Bladder microvascular endothelial cell (primary cell): ENCODE data around the gene CDK5RAP3. TPM values are rescaled to one million over a fixed set of nuclear protein-coding genes. Genes with fewer than 3 reads are reported as not detected.

ENCODE experiments used
- total RNA-seq: library from RNA; depleted of rRNA; stranded (reverse); fragments of >200 nt; gene quantifications from 2 replicates; pipeline ENCODE4 v1.2.3, GENCODE V29; 2014

Gene CDK5RAP3
- total RNA-seq: 54.6 and 76.5 TPM in 2 replicates

GRCh38 chr17:47970725-47971499 is at the start of gene CDK5RAP3:
Gene CDK5RAP3 (plus strand): TSS chr17:47971113. CDS start chr17:47971147, 34 bp downstream.

GRCh38 chr17:47941246-47942095 is 29.4 kb upstream of the CDK5RAP3 start, which contains the start of gene PNPO:
Gene PNPO (plus strand): TSS chr17:47941571. CDS start chr17:47941676, 105 bp downstream.

GRCh38 chr17:47957591-47958490 is 13.1 kb upstream of the CDK5RAP3 start, which contains the start of gene PRR15L:
Gene PRR15L (minus strand): TSS chr17:47957883. CDS start chr17:47953234, 4,649 bp downstream.

Other genes starting within 250 kb of the CDK5RAP3 start
- under 0.01 TPM in 1 of 2 replicates, not detected in the other for gene TBX21, start 237.9 kb upstream of the CDK5RAP3 start, total RNA-seq
- gene OSBPL7, start 149.3 kb upstream of the CDK5RAP3 start, total RNA-seq: 5.7 and 11.5 TPM in 2 replicates
- gene MRPL10, start 139.6 kb upstream of the CDK5RAP3 start, total RNA-seq: 12.5 and 12.8 TPM in 2 replicates
- 0.16 TPM in 1 of 2 replicates, not detected in the other for gene LRRC46, start 139.4 kb upstream of the CDK5RAP3 start, total RNA-seq
- gene SCRN2, start 129.8 kb upstream of the CDK5RAP3 start, total RNA-seq: 33.5 and 44.7 TPM in 2 replicates
- gene SP6, start 120.0 kb upstream of the CDK5RAP3 start, total RNA-seq: 0.49 and 5.1 TPM in 2 replicates
- 0.65 and 2.3 TPM in 2 replicates for gene SP2, start 74.9 kb upstream of the CDK5RAP3 start, total RNA-seq
- 14.4 and 19.7 TPM in 2 replicates for gene PNPO, start 29.5 kb upstream of the CDK5RAP3 start, total RNA-seq
- not detected in 2 replicates for gene PRR15L, start 13.2 kb upstream of the CDK5RAP3 start, total RNA-seq
- gene COPZ2, start 66.7 kb downstream of the CDK5RAP3 start, total RNA-seq: 9.1 and 11.0 TPM in 2 replicates
- 71.2 and 374 TPM in 2 replicates for gene NFE2L1, start 77.2 kb downstream of the CDK5RAP3 start, total RNA-seq
- 33.8 and 58.0 TPM in 2 replicates for gene CBX1, start 130.4 kb downstream of the CDK5RAP3 start, total RNA-seq
- 10.8 and 19.4 TPM in 2 replicates for gene SNX11, start 136.7 kb downstream of the CDK5RAP3 start, total RNA-seq